ENCODE results near the gene MYO9B. TPM values are rescaled to one million over a fixed set of nuclear protein-coding genes. Genes with fewer than 3 reads are reported as not detected.
A peak's percentile ranks its signal among the peaks of the same experiment; 100 is the strongest.

Gene MYO9B
- total and polyA plus RNA-seq, 9 of the 15 experiments (the other 6 are each of a cell fraction or from before 2014, with no cell fraction given) = 2.4 to 77.6 (median 23.0) TPM

DNA sequence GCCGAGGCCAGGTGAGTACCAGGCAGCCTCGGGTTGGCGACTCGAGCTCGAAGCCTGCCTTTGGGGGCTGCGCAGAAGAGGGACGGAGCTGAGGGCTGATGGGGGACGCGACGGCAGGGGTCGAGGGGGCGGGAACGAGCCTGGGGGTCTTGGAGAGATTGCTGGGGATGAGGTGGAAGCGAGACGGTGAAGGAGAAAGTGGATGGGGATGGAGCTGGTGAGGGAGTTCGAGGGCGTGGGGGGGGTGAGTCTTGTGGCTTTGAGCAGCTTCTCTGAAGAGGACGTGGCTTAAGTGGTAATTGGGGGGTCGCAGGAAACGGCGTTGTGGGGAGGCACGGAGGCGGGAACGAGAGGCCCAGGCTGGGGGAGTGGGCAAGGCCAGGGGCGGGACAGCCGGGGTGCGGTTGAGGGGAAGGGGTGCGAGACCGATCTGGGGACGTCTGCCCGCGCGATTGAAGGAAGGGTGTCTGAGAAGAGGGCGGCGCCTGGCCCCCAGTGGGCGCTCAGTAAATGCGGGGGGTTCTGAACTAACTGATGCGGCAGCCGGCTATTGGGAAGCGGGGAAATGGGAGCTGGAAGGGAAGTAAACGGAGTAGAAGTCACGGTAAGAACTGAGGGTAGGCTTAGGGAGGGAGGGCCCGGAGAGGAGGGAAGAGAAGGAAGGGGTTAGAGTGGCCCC is 426 bp downstream of the MYO9B start (continued):
- TF ChIP-seq, protein P1, sequence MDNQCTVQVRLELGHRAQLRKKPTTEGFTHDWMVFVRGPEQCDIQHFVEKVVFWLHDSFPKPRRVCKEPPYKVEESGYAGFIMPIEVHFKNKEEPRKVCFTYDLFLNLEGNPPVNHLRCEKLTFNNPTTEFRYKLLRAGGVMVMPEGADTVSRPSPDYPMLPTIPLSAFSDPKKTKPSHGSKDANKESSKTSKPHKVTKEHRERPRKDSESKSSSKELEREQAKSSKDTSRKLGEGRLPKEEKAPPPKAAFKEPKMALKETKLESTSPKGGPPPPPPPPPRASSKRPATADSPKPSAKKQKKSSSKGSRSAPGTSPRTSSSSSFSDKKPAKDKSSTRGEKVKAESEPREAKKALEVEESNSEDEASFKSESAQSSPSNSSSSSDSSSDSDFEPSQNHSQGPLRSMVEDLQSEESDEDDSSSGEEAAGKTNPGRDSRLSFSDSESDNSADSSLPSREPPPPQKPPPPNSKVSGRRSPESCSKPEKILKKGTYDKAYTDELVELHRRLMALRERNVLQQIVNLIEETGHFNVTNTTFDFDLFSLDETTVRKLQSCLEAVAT (IDR thresholded peaks at IDR 0.05) = peak in 1 of 2 experiments; percentile 57; a peak in 2 of 4 replicates
- TF ChIP-seq PCBP1 (IDR thresholded peaks at IDR 0.05; ENCODE audit: low read depth, low read length, poor library complexity, severe bottlenecking) (peak; percentile 7), ZNF354B (CRISPR knock-in tag; IDR thresholded peaks at IDR 0.05) (no peak), ZNF143 (CRISPR knock-in tag; IDR thresholded peaks at IDR 0.05) (no peak), ZNF778 (CRISPR knock-in tag; IDR thresholded peaks at IDR 0.05) (no peak), ARID2 (IDR thresholded peaks at IDR 0.05) (no peak), CTCF (IDR thresholded peaks at IDR 0.05 in 2 of 3, conservative IDR thresholded peaks at IDR 0.05 in 1 of 3; ENCODE audit: insufficient read depth in 2 of 3, low read depth in 1 of 3, low read length in 3 of 3) (no peak), ZNF444 (CRISPR knock-in tag; IDR thresholded peaks at IDR 0.05) (no peak), HNRNPH1 (optimal IDR thresholded peaks at IDR 0.05; ENCODE audit: low read depth, low read length) (no peak), KDM5B (IDR thresholded peaks at IDR 0.05; ENCODE audit: insufficient replicate concordance, low read depth, low read length) (peak; percentile 55), ZBED1 (IDR thresholded peaks at IDR 0.05) (no peak)
- TF ChIP-seq, protein P2, sequence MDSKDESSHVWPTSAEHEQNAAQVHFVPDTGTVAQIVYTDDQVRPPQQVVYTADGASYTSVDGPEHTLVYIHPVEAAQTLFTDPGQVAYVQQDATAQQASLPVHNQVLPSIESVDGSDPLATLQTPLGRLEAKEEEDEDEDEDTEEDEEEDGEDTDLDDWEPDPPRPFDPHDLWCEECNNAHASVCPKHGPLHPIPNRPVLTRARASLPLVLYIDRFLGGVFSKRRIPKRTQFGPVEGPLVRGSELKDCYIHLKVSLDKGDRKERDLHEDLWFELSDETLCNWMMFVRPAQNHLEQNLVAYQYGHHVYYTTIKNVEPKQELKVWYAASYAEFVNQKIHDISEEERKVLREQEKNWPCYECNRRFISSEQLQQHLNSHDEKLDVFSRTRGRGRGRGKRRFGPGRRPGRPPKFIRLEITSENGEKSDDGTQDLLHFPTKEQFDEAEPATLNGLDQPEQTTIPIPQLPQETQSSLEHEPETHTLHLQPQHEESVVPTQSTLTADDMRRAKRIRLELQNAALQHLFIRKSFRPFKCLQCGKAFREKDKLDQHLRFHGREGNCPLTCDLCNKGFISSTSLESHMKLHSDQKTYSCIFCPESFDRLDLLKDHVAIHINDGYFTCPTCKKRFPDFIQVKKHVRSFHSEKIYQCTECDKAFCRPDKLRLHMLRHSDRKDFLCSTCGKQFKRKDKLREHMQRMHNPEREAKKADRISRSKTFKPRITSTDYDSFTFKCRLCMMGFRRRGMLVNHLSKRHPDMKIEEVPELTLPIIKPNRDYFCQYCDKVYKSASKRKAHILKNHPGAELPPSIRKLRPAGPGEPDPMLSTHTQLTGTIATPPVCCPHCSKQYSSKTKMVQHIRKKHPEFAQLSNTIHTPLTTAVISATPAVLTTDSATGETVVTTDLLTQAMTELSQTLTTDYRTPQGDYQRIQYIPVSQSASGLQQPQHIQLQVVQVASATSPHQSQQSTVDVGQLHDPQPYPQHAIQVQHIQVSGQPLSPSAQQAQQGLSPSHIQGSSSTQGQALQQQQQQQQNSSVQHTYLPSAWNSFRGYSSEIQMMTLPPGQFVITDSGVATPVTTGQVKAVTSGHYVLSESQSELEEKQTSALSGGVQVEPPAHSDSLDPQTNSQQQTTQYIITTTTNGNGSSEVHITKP (IDR thresholded peaks at IDR 0.05; ENCODE audit: partially characterized antibody) = no peak
- TF ChIP-seq, protein P3, sequence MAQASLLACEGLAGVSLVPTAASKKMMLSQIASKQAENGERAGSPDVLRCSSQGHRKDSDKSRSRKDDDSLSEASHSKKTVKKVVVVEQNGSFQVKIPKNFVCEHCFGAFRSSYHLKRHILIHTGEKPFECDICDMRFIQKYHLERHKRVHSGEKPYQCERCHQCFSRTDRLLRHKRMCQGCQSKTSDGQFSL (CRISPR knock-in tag; IDR thresholded peaks at IDR 0.05) = peak; percentile 93
- TF ChIP-seq, protein P3 (tag; IDR thresholded peaks at IDR 0.05) = no peak
- TF ChIP-seq, protein P4, sequence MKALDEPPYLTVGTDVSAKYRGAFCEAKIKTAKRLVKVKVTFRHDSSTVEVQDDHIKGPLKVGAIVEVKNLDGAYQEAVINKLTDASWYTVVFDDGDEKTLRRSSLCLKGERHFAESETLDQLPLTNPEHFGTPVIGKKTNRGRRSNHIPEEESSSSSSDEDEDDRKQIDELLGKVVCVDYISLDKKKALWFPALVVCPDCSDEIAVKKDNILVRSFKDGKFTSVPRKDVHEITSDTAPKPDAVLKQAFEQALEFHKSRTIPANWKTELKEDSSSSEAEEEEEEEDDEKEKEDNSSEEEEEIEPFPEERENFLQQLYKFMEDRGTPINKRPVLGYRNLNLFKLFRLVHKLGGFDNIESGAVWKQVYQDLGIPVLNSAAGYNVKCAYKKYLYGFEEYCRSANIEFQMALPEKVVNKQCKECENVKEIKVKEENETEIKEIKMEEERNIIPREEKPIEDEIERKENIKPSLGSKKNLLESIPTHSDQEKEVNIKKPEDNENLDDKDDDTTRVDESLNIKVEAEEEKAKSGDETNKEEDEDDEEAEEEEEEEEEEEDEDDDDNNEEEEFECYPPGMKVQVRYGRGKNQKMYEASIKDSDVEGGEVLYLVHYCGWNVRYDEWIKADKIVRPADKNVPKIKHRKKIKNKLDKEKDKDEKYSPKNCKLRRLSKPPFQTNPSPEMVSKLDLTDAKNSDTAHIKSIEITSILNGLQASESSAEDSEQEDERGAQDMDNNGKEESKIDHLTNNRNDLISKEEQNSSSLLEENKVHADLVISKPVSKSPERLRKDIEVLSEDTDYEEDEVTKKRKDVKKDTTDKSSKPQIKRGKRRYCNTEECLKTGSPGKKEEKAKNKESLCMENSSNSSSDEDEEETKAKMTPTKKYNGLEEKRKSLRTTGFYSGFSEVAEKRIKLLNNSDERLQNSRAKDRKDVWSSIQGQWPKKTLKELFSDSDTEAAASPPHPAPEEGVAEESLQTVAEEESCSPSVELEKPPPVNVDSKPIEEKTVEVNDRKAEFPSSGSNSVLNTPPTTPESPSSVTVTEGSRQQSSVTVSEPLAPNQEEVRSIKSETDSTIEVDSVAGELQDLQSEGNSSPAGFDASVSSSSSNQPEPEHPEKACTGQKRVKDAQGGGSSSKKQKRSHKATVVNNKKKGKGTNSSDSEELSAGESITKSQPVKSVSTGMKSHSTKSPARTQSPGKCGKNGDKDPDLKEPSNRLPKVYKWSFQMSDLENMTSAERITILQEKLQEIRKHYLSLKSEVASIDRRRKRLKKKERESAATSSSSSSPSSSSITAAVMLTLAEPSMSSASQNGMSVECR (CRISPR knock-in tag; IDR thresholded peaks at IDR 0.05) = no peak
